CD4-positive, alpha-beta T cell treated with Interleukin-17A for 1 hour (primary cell): ENCODE results near the gene ATAD3B.
"Not testable (repeated sequence)": the region's sequence is repeated elsewhere in the genome, so short reads cannot be mapped to it uniquely, and the experiment has no call there.

Experiments
- DNase-seq: peaks from one replicate; pipeline ENCODE4 v3.0.0-alpha.2; 2020

The ATAD3B gene

GRCh38 chr1:1482856-1483255 is 11.3 kb downstream of the ATAD3B start:
- DNase-seq: no peak

- DNase-seq: no peak
These were observed 12.1 kb downstream of the ATAD3B start for GRCh38 chr1:1483714-1484113.

- DNase-seq: not testable (repeated sequence)
These were observed 13.6 kb downstream of the ATAD3B start for GRCh38 chr1:1484976-1485750.

GRCh38 chr1:1485755-1486317 is 14.3 kb downstream of the ATAD3B start:
- DNase-seq: not testable (repeated sequence)

- no peak for DNase-seq
These were observed 16.1 kb downstream of the ATAD3B start for GRCh38 chr1:1487701-1488100.

GRCh38 chr1:1489231-1489630 is 17.7 kb downstream of the ATAD3B start:
- DNase-seq: no peak

- DNase-seq: no peak
These were observed 18.3 kb downstream of the ATAD3B start for GRCh38 chr1:1489861-1490260.

GRCh38 chr1:1490633-1491230 is 19.2 kb downstream of the ATAD3B start:
- DNase-seq: no peak

- DNase-seq: no peak
These were observed 20.0 kb downstream of the ATAD3B start for GRCh38 chr1:1491601-1492000.

- DNase-seq: not testable (repeated sequence)
These were observed 22.7 kb downstream of the ATAD3B start for GRCh38 chr1:1494311-1494710.

GRCh38 chr1:1495461-1495975 is 24.0 kb downstream of the ATAD3B start:
- DNase-seq: not testable (repeated sequence)

GRCh38 chr1:1504777-1505365 is 33.3 kb downstream of the ATAD3B start:
- DNase-seq: peak; percentile 87

- DNase-seq: peak; percentile 46
These were observed 33.8 kb downstream of the ATAD3B start for GRCh38 chr1:1505366-1505798.

GRCh38 chr1:1505801-1506200 is 34.2 kb downstream of the ATAD3B start:
- not testable (repeated sequence) for DNase-seq

GRCh38 chr1:1507305-1507704 is 35.7 kb downstream of the ATAD3B start:
- DNase-seq: no peak

GRCh38 chr1:1508775-1509464 is 37.4 kb downstream of the ATAD3B start:
- not testable (repeated sequence) for DNase-seq

- not testable (repeated sequence) for DNase-seq
These were observed 37.9 kb downstream of the ATAD3B start for GRCh38 chr1:1509465-1509850.

- peak; percentile 13 for DNase-seq
These were observed 39.5 kb downstream of the ATAD3B start for GRCh38 chr1:1510912-1511532.

GRCh38 chr1:1511533-1512285 is 40.1 kb downstream of the ATAD3B start, which contains the start of gene ATAD3A:
Gene ATAD3A (plus strand): TSS chr1:1512162. CDS start chr1:1512269, 107 bp downstream.
- DNase-seq: peak; percentile 96

- DNase-seq: peak; percentile 25
These were observed 40.9 kb downstream of the ATAD3B start for GRCh38 chr1:1512425-1512824.

GRCh38 chr1:1513675-1514074 is 42.1 kb downstream of the ATAD3B start:
- not testable (repeated sequence) for DNase-seq
